Activated T-cell treated with anti-CD3 and anti-CD28 coated beads, Interleukin-2, amount 50 U/mL, for 4 hours (primary cell): ENCODE measurements around the gene ZNRF3. TPM values are rescaled to one million over a fixed set of nuclear protein-coding genes. Genes with fewer than 3 reads are reported as not detected.

Experiments used
- ATAC-seq, 2 donors: fragments of 200-7000 bp; cut with Tn5 transposase; one replicate each; pipeline ENCODE4 v1.10.0; 2021
- DNase-seq: peaks from one replicate; pipeline ENCODE4 v3.0.0-alpha.2; 2020
- H3K27me3 Mint-ChIP-seq: one replicate; pipeline ENCODE4 v1.8.0; 2021; ENCODE audit warnings: low read depth, mixed read lengths
- H3K36me3 Mint-ChIP-seq: one replicate; pipeline ENCODE4 v1.8.0; 2022; ENCODE audit warnings: mixed read lengths; ENCODE audit not compliant: insufficient read depth
- H3K4me1 Mint-ChIP-seq: one replicate; pipeline ENCODE4 v1.8.0; 2021; ENCODE audit warnings: low read depth, mixed read lengths
- H3K4me3 Mint-ChIP-seq: one replicate; pipeline ENCODE4 v1.8.0; 2021; ENCODE audit warnings: mild to moderate bottlenecking, moderate library complexity, mixed read lengths
- H3K9me3 Mint-ChIP-seq: one replicate; pipeline ENCODE4 v1.8.0; 2021; ENCODE audit warnings: mixed read lengths
- total RNA-seq, 3 donors: library from RNA; stranded (reverse); gene quantifications; one replicate each; pipeline ENCODE4 v1.2.1, GENCODE V29; 2021

Gene ZNRF3
- total RNA-seq, 3 donors from 2014 or later: 3.3 to 4.9 (median 3.8) TPM

DNA sequence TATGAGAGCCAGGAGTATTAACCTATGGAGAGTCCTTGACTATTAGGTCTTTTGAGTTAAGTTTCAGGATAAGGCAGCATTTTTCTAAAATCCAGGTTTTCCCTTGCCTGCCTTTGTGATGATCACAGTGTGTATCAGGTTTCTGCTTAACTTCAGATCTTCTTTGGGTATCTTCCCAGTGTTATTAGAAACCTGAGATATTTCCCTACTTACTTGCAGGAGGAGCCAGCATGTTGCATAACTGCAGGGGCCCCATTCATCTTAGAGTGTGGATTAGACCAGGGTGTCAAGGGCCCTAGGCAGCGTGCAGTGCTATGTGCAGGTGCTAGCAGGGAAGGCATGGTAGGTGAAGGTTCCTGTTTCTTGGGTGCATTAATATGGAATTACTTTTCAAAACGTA, 69.5 kb downstream of the ZNRF3 start:
- peaks cover 76% of the 10 kb centered on the region for H3K27me3 Mint-ChIP-seq
- ATAC-seq: no peak
- H3K36me3 Mint-ChIP-seq: no peaks in the 10 kb centered on the region
- DNase-seq: no peak
- no peak overlapping the region for H3K4me3 Mint-ChIP-seq
- peaks cover 16% of the 10 kb centered on the region for H3K4me1 Mint-ChIP-seq
- no peaks in the 10 kb centered on the region for H3K9me3 Mint-ChIP-seq

DNA sequence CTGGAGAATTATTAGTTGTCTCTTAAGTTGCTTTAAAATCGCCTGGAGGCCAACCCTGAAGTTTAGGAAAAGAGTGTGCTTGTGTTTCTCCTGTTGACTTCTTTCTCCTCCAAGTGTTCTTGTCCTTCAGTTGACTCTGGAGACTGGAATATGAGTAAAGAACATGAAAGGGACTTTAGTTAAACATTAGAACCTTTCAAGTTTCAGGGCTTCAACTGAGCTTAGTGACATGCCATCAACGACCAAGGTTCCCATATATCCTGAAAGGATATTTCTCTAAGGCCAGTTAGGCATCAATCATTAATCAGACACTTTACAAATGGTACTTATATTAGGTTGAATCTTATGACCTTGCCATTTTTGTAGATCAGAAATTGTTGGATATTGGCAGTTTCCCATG, 70.0 kb downstream of the ZNRF3 start:
- no peaks in the 10 kb centered on the region for H3K9me3 Mint-ChIP-seq

GRCh38 chr22:28953976-28954880, 70.9 kb downstream of the ZNRF3 start:
- H3K4me1 Mint-ChIP-seq: peaks cover 16% of the 10 kb centered on the region
- peaks cover 88% of the 10 kb centered on the region for H3K27me3 Mint-ChIP-seq
- no peak for DNase-seq
- H3K36me3 Mint-ChIP-seq: peaks cover under 1% of the 10 kb centered on the region
- H3K4me3 Mint-ChIP-seq: no peak overlapping the region
- ATAC-seq: no peak
- H3K9me3 Mint-ChIP-seq: no peaks in the 10 kb centered on the region

More for the DNA sequence above, 70.0 kb downstream of the ZNRF3 start:
- no peak for DNase-seq
- ATAC-seq: no peak
- H3K4me1 Mint-ChIP-seq: peaks cover 16% of the 10 kb centered on the region
- peaks cover 82% of the 10 kb centered on the region for H3K27me3 Mint-ChIP-seq
- H3K4me3 Mint-ChIP-seq: no peak overlapping the region
- H3K36me3 Mint-ChIP-seq: no peaks in the 10 kb centered on the region

- DNase-seq (peak; percentile 64), ATAC-seq (peak; percentile 93 to 94)
- peaks cover 91% of the 10 kb centered on the region for H3K27me3 Mint-ChIP-seq
- peaks cover 4% of the 10 kb centered on the region for H3K36me3 Mint-ChIP-seq
- H3K4me3 Mint-ChIP-seq: no peak overlapping the region
- no peaks in the 10 kb centered on the region for H3K9me3 Mint-ChIP-seq
- H3K4me1 Mint-ChIP-seq: peaks cover 18% of the 10 kb centered on the region
Observed at GRCh38 chr22:28955817-28956216, 72.4 kb downstream of the ZNRF3 start.

GRCh38 chr22:28956506-28956905, 73.1 kb downstream of the ZNRF3 start:
- Mint-ChIP-seq H3K36me3 (peaks cover 4% of the 10 kb centered on the region), H3K4me3 (no peak overlapping the region), H3K27me3 (peaks cover 90% of the 10 kb centered on the region), H3K9me3 (no peaks in the 10 kb centered on the region), H3K4me1 (peaks cover 18% of the 10 kb centered on the region)
- no peak for ATAC-seq
- no peak for DNase-seq

GRCh38 chr22:28958611-28959010, 75.2 kb downstream of the ZNRF3 start:
- peaks cover 80% of the 10 kb centered on the region for H3K27me3 Mint-ChIP-seq
- H3K9me3 Mint-ChIP-seq: no peaks in the 10 kb centered on the region
- H3K4me3 Mint-ChIP-seq: no peak overlapping the region
- no peak for DNase-seq
- H3K36me3 Mint-ChIP-seq: peaks cover 4% of the 10 kb centered on the region
- peaks cover 18% of the 10 kb centered on the region for H3K4me1 Mint-ChIP-seq
- no peak for ATAC-seq

- no peak for DNase-seq
- Mint-ChIP-seq H3K4me1 (peaks cover 2% of the 10 kb centered on the region), H3K4me3 (no peak overlapping the region), H3K9me3 (no peaks in the 10 kb centered on the region), H3K36me3 (peaks cover 4% of the 10 kb centered on the region), H3K27me3 (peaks cover 69% of the 10 kb centered on the region)
- ATAC-seq: no peak
Observed at GRCh38 chr22:28962042-28962554, 78.7 kb downstream of the ZNRF3 start.

DNA sequence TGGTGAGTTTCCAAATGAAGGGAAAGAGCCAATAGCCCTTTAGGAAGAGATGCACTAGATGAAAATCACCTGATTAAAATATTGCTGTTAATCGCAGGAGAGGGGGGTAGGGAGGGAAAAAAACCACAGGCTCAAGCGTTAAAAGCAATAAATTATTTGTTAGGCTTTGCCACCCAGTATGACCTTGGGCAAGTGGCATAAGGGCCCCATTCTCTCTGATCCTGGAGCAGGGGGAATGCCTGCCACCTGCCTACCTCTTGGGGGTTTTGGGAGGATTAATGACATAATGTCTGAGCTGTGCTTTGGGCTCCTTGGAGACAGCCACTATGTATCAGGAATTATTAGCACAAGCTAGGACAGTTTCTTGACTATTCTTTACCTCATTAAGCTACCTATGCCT, 80.0 kb downstream of the ZNRF3 start:
- H3K4me1 Mint-ChIP-seq: peaks cover 2% of the 10 kb centered on the region
- H3K9me3 Mint-ChIP-seq: no peaks in the 10 kb centered on the region
- peaks cover 4% of the 10 kb centered on the region for H3K36me3 Mint-ChIP-seq
- ATAC-seq (no peak), DNase-seq (no peak)
- peaks cover 59% of the 10 kb centered on the region for H3K27me3 Mint-ChIP-seq
- H3K4me3 Mint-ChIP-seq: no peak overlapping the region

- H3K9me3 Mint-ChIP-seq: no peaks in the 10 kb centered on the region
Observed at GRCh38 chr22:28967163-28967665, 83.8 kb downstream of the ZNRF3 start.

DNA sequence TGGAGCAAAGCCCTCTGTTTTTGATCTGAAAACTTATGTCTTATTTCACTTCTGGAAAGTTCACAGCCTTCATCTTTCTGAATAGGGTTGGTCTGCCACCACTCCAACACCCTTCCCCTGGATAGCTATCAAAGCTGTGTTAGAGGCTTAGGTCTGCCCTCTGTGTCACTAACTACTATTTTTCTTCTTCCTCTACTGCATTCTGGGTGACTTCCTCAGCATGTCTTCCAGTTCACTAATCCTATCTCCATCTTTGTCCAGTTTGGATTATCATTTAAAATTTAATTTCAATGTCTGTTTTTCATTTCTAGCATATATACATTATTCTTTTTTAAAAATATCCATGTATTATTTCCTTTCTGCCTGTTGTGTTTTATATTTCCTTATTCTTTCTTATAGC, 84.6 kb downstream of the ZNRF3 start:
- ATAC-seq (no peak), DNase-seq (no peak)
- Mint-ChIP-seq H3K4me1 (no peaks in the 10 kb centered on the region), H3K27me3 (peaks cover 34% of the 10 kb centered on the region), H3K36me3 (no peaks in the 10 kb centered on the region), H3K9me3 (no peaks in the 10 kb centered on the region), H3K4me3 (no peak overlapping the region)

More at GRCh38 chr22:28967163-28967665, 83.8 kb downstream of the ZNRF3 start:
- Mint-ChIP-seq H3K4me3 (no peak overlapping the region), H3K36me3 (no peaks in the 10 kb centered on the region), H3K4me1 (no peaks in the 10 kb centered on the region), H3K27me3 (peaks cover 38% of the 10 kb centered on the region)
- ATAC-seq (no peak), DNase-seq (no peak)

GRCh38 chr22:28969401-28970168, 86.2 kb downstream of the ZNRF3 start:
- H3K27me3 Mint-ChIP-seq: peaks cover 24% of the 10 kb centered on the region
- ATAC-seq (no peak), DNase-seq (no peak)
- no peaks in the 10 kb centered on the region for H3K36me3 Mint-ChIP-seq
- H3K9me3 Mint-ChIP-seq: no peaks in the 10 kb centered on the region
- no peak overlapping the region for H3K4me3 Mint-ChIP-seq
- H3K4me1 Mint-ChIP-seq: no peaks in the 10 kb centered on the region

GRCh38 chr22:28973352-28973751, 90.0 kb downstream of the ZNRF3 start:
- Mint-ChIP-seq H3K9me3 (no peaks in the 10 kb centered on the region), H3K4me3 (no peak overlapping the region)

GRCh38 chr22:28977060-28977459, 93.7 kb downstream of the ZNRF3 start:
- H3K4me1 Mint-ChIP-seq: peaks cover 3% of the 10 kb centered on the region
- ATAC-seq (no peak), DNase-seq (no peak)
- no peaks in the 10 kb centered on the region for H3K36me3 Mint-ChIP-seq
- H3K4me3 Mint-ChIP-seq: no peak overlapping the region
- peaks cover 38% of the 10 kb centered on the region for H3K27me3 Mint-ChIP-seq
- H3K9me3 Mint-ChIP-seq: no peaks in the 10 kb centered on the region

More at GRCh38 chr22:28973352-28973751, 90.0 kb downstream of the ZNRF3 start:
- Mint-ChIP-seq H3K36me3 (no peaks in the 10 kb centered on the region), H3K27me3 (peaks cover 34% of the 10 kb centered on the region), H3K4me1 (peaks cover 3% of the 10 kb centered on the region)
- DNase-seq: no peak
- ATAC-seq: no peak

DNA sequence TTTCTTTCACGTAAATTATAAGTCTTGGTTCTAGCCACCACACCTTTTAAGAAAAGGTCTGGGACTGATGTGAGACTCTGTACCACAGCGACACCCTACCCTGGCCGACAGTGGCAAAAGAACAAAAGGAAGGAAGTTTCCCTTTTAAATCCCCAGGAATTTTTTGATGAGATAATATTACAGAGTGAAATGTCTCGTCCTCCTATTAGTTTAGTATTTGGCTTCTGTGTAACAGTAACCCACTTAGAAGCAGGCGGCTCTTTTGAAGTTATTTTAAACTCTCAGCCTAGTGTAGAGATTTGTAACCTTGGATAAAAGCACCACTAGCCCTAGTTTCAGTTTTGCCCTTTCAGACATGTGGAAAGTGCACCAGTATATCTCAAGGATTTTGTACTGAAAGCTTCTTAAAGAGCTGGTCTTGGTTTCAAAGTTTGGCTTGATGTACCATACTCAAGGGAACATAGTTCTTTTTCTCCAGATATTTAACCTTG, 94.2 kb downstream of the ZNRF3 start:
- no peak for DNase-seq
- no peaks in the 10 kb centered on the region for H3K9me3 Mint-ChIP-seq
- H3K4me3 Mint-ChIP-seq: no peak overlapping the region
- H3K27me3 Mint-ChIP-seq: peaks cover 34% of the 10 kb centered on the region
- no peaks in the 10 kb centered on the region for H3K36me3 Mint-ChIP-seq
- no peak for ATAC-seq
- H3K4me1 Mint-ChIP-seq: peaks cover 3% of the 10 kb centered on the region
